Esophagus squamous epithelium (tissue), 5 donors: ENCODE data around the gene SBNO2. TPM values are rescaled to one million over a fixed set of nuclear protein-coding genes. Genes with fewer than 3 reads are reported as not detected.

ENCODE experiments used
- DNase-seq: peaks from one replicate; lab custom pipeline; 2025; lab: John Stamatoyannopoulos, UW
- H3K27ac ChIP-seq, 4 donors: fragments of 200-600 bp; sonication (generic); one replicate each; pipeline ENCODE4 v1.5.1; 2016 to 2019; ENCODE audit warnings: mild to moderate bottlenecking in 1 of 4
- H3K27me3 ChIP-seq, 4 donors: fragments of 200-600 bp; sonication (generic); 1 replicate in 3 of 4; 2 replicates in 1 of 4; pipeline versions ENCODE4 v1.5.1 to v1.6.0; 2017 to 2021; ENCODE audit warnings: antibody characterized with exemption in 1 of 4
- H3K36me3 ChIP-seq, 3 donors: fragments of 200-600 bp; sonication (generic); one replicate each; pipeline ENCODE4 v1.5.1; 2016 to 2019
- H3K4me1 ChIP-seq, 3 donors: fragments of 200-600 bp; sonication (generic); one replicate each; pipeline ENCODE4 v1.5.1; 2017 to 2019
- H3K4me3 ChIP-seq, 4 donors: fragments of 200-600 bp; sonication (generic); 1 replicate in 3 of 4; 2 replicates in 1 of 4; pipeline ENCODE4 v1.5.1; 2016 to 2019; ENCODE audit warnings: mild to moderate bottlenecking in 2 of 4, moderate library complexity in 1 of 4
- H3K9me3 ChIP-seq, 3 donors: fragments of 200-600 bp; sonication (generic); one replicate each; pipeline ENCODE4 v1.5.1; 2016 to 2019
- CTCF ChIP-seq, 6 experiments: fragments of 450-650 bp in 4 of 6; fragments of 200-600 bp in 2 of 6; sonication (generic) in 2 of 6; IDR thresholded peaks; one replicate each; pipeline ENCODE4 v1.5.1; 2016 to 2019; ENCODE audit warnings: antibody characterized with exemption in 6 of 6, mild to moderate bottlenecking in 4 of 6, moderate library complexity in 4 of 6
- POLR2A ChIP-seq, 4 donors: fragments of 450-650 bp; IDR thresholded peaks; one replicate each; pipeline ENCODE4 v1.6.1; 2017; ENCODE audit warnings: antibody characterized with exemption in 4 of 4, mild to moderate bottlenecking in 4 of 4, moderate library complexity in 3 of 4
- WGBS, 2 donors: methylation state at CpG; one replicate each; pipeline ENCODE4 v1.1.5; 2018; 5-methylcytosine and 5-hydroxymethylcytosine counted together
- intact Hi-C: fragments of 100-400 bp; cut with DNase I; formaldehyde crosslinking; loops from one replicate; pipeline ENCODE4 v1.15.0; 2022
- total RNA-seq, 4 donors: library from RNA; depleted of rRNA; stranded (reverse); fragments of >200 nt; gene quantifications; one replicate each; pipeline ENCODE4 v1.1.0, GENCODE V29; 2016
- donor health status: DM: yes; HTN: yes; CAD: no.

Gene SBNO2
- total RNA-seq, 4 donors from 2014 or later = 31.3 to 84.3 (median 68.3) TPM

DNA sequence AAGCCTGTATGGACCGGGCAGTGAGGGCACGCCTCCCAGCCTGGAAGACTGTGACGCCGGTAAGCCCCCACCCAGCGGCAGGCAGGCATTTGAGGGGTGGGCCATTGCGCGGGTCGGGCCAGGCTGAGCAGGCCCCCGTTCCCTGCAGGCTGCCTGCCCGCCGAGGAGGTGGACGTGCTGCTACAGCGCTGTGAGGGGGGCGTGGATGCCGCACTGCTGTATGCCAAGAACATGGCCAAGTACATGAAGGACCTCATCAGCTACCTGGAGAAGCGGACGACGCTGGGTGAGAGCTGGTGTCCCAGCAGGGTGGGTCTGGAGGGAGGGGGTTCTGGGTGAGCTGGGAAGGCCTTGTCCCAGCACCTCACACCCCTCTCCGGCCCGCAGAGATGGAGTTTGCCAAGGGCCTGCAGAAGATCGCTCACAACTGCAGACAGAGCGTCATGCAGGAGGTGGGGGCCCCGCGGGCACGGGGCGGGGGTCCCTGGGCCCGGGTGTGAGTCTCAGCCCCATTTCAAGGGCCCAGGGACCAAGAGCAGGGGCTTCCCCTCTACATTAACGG lies 100.0 kb downstream of the SBNO2 start:
- intact Hi-C loops = no loop called here
- DNase-seq = no peak
- WGBS, 2 donors = 80% methylated on average over 1 of the region's 28 CpGs; no CpG with 5 or more reads in 1 of the 2 donors
- H3K27ac ChIP-seq = peak overlapping the region in 3 of 4 donors; percentile 20 to 66 (median 24)
- H3K4me3 ChIP-seq = peak overlapping the region in 2 of 4 donors; percentile 22 to 55
- H3K36me3 ChIP-seq = no peaks in the 10 kb centered on the region
- peaks cover 21 to 73% (median 23%) of the 10 kb centered on the region in 3 donors for H3K4me1 ChIP-seq
- H3K9me3 ChIP-seq = no peaks in the 10 kb centered on the region
- TF ChIP-seq POLR2A (IDR thresholded peaks at IDR 0.05) (no peak), CTCF (IDR thresholded peaks at IDR 0.05) (no peak)
- peaks cover 5 to 40% (median 6%) of the 10 kb centered on the region in 4 donors for H3K27me3 ChIP-seq

GRCh38 chr19:1073063-1073955 lies 100.8 kb downstream of the SBNO2 start:
- intact Hi-C loops = no loop called here
- H3K36me3 ChIP-seq = no peaks in the 10 kb centered on the region
- no peak overlapping the region for H3K4me3 ChIP-seq
- H3K9me3 ChIP-seq = no peaks in the 10 kb centered on the region
- H3K27ac ChIP-seq = no peak overlapping the region
- 67 to 93% methylated on average over 3 to 6 of the region's 30 CpGs for WGBS, 2 donors
- TF ChIP-seq POLR2A (IDR thresholded peaks at IDR 0.05) (no peak), CTCF (IDR thresholded peaks at IDR 0.05) (no peak)
- DNase-seq = no peak
- H3K4me1 ChIP-seq = peaks cover 21 to 81% (median 26%) of the 10 kb centered on the region in 3 donors
- peaks cover 5 to 47% (median 6%) of the 10 kb centered on the region in 4 donors for H3K27me3 ChIP-seq

DNA sequence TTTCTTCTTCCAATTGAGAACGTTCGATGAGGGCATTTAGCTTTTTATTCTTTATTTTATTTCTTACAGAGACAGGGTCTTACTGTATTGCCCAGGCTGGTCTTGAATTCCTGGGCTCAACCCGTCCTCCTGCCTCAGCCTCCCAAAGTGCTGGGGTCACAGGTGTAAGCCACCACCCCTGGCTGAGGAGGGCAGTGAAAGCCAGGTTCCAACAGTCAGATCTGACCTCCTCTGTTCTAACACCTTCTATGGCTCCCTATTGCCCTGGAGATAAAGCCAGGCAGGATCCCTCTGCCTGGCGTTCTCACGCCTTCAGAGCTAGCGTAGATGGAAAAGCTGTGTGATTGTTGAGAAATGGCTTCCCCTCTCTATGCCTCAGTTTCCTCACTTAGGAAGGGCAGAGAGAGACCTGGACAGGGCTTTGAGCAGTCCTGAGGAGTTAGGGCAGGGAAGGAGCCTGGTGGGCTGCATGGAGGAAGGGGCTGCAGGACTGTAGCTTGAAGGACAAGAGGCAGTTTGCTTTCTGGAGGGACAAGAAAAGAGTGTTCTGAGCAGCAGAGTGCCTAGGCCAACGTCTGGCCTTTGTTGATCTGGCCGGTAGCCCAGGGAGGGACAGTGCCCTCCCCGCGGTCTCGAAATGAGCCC lies 101.6 kb downstream of the SBNO2 start:
- Histone ChIP-seq H3K4me3 (no peak overlapping the region), H3K4me1 (peaks cover 21 to 84% (median 25%) of the 10 kb centered on the region in 3 donors), H3K27me3 (peaks cover 5 to 55% (median 9%) of the 10 kb centered on the region in 4 donors), H3K27ac (no peak overlapping the region), H3K36me3 (no peaks in the 10 kb centered on the region), H3K9me3 (no peaks in the 10 kb centered on the region)
- 73 to 77% methylated on average over 4 to 11 of the region's 11 CpGs for WGBS, 2 donors
- TF ChIP-seq CTCF (IDR thresholded peaks at IDR 0.05) (no peak), POLR2A (IDR thresholded peaks at IDR 0.05) (no peak)
- no peak for DNase-seq
- intact Hi-C loops = no loop called here

- TF ChIP-seq CTCF (IDR thresholded peaks at IDR 0.05) (no peak), POLR2A (IDR thresholded peaks at IDR 0.05) (no peak)
- intact Hi-C loops = no loop called here
- no peaks in the 10 kb centered on the region for H3K36me3 ChIP-seq
- peaks cover 32 to 85% (median 32%) of the 10 kb centered on the region in 3 donors for H3K4me1 ChIP-seq
- H3K4me3 ChIP-seq = peak overlapping the region in 2 of 4 donors; percentile 33 to 55
- no peaks in the 10 kb centered on the region for H3K9me3 ChIP-seq
- DNase-seq = no peak
- 51% methylated on average over 24 of the region's 99 CpGs; no CpG with 5 or more reads in 1 of the 2 donors for WGBS, 2 donors
- H3K27me3 ChIP-seq = peaks cover 9 to 68% (median 14%) of the 10 kb centered on the region in 4 donors
- H3K27ac ChIP-seq = no peak overlapping the region
Measured at GRCh38 chr19:1070931-1071791, 102.9 kb downstream of the SBNO2 start.
